Measurements from ENCODE around the gene ADRM1. TPM values are rescaled to one million over a fixed set of nuclear protein-coding genes. Genes with fewer than 3 reads are reported as not detected.
A peak's percentile ranks its signal among the peaks of the same experiment; 100 is the strongest.

The ADRM1 gene
- total and polyA plus RNA-seq, 12 donors, result 67.7 to 192 (median 74.7) TPM

- peaks cover 0 to 85% (median 62%) of the 10 kb centered on the region in 9 donors for H3K36me3 ChIP-seq
- no peaks in the 10 kb centered on the region for H3K4me1 ChIP-seq
- H3K9me3 ChIP-seq, result no peaks in the 10 kb centered on the region
- WGBS, 2 donors, result 92% methylated on average over 16 of the region's 16 CpGs
- DNase-seq (peak in 1 of 2 donors; percentile 10), ATAC-seq (no peak)
- no peak overlapping the region for H3K4me3 ChIP-seq
- intact Hi-C loops (cut with DNase I), result no loop called here
- TF ChIP-seq, protein P1, sequence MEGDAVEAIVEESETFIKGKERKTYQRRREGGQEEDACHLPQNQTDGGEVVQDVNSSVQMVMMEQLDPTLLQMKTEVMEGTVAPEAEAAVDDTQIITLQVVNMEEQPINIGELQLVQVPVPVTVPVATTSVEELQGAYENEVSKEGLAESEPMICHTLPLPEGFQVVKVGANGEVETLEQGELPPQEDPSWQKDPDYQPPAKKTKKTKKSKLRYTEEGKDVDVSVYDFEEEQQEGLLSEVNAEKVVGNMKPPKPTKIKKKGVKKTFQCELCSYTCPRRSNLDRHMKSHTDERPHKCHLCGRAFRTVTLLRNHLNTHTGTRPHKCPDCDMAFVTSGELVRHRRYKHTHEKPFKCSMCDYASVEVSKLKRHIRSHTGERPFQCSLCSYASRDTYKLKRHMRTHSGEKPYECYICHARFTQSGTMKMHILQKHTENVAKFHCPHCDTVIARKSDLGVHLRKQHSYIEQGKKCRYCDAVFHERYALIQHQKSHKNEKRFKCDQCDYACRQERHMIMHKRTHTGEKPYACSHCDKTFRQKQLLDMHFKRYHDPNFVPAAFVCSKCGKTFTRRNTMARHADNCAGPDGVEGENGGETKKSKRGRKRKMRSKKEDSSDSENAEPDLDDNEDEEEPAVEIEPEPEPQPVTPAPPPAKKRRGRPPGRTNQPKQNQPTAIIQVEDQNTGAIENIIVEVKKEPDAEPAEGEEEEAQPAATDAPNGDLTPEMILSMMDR (IDR thresholded peaks at IDR 0.05), result no peak
- no peaks in the 10 kb centered on the region for H3K27me3 ChIP-seq
- no peak overlapping the region for H3K27ac ChIP-seq
These were observed 19.8 kb downstream of the ADRM1 start for GRCh38 chr20:62322492-62323041.

- ATAC-seq (no peak), DNase-seq (peak in 1 of 2 donors; percentile 8)
- Histone ChIP-seq H3K9me3 (no peaks in the 10 kb centered on the region), H3K4me1 (no peaks in the 10 kb centered on the region), H3K4me3 (no peak overlapping the region), H3K27ac (no peak overlapping the region), H3K27me3 (no peaks in the 10 kb centered on the region), H3K36me3 (peaks cover 3 to 90% (median 68%) of the 10 kb centered on the region in 9 donors)
- intact Hi-C loops (cut with DNase I), result no loop called here
- TF ChIP-seq, protein P1 (IDR thresholded peaks at IDR 0.05), result no peak
- 90 to 93% methylated on average over 48 to 52 of the region's 52 CpGs for WGBS, 2 donors
These were observed 20.6 kb downstream of the ADRM1 start for GRCh38 chr20:62323146-62323979.

DNA sequence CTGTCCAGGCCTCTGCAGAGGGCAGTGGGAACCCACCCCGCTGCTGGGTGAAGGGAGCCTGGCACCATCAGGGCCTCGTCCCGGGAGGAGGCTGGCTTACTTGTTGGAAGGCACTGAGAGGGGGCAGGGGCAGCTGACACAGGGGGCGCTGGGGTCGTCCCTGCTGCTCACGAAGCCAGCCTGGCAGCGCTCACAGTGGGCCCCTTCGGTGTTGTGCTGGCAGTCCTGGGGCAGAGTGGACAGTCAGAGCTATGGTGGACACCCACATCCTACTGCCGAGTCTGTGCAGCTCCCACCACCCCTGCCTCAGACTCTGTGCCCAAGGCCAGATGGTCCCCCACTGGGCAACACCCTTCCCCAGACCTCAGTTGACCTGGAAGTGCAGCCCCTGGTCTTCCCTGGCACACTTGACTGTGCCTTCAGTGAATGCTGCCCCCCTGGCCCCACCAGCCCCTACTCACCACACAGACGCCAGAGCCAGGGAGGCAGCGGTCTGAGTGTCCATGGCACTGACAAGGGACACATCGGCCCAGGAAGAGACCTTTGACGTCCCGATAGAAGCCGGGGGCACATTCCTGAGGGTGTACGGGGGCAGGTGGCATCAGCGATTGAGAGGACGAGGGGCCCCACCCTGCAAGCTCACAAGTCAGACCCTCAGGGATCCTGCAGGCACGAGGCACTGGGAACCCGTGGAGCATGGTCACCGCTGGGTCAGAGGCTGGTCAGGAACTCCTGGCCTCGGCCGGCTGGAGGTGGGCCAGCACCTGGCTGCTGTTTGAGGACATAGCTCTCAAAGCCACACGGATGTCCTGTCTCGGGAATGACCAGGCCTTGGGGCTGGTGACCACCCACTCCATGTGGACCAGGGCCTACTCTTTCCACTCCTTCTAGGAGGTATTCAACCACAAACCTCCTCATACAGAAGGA lies 21.4 kb downstream of the ADRM1 start:
- no peak overlapping the region for H3K4me3 ChIP-seq
- peaks cover 10 to 90% (median 72%) of the 10 kb centered on the region in 9 donors for H3K36me3 ChIP-seq
- H3K9me3 ChIP-seq, result no peaks in the 10 kb centered on the region
- ATAC-seq, result no peak
- WGBS, 2 donors, result 81 to 84% methylated on average over 25 of the region's 25 CpGs
- no peaks in the 10 kb centered on the region for H3K27me3 ChIP-seq
- TF ChIP-seq, protein P1 (IDR thresholded peaks at IDR 0.05), result no peak
- intact Hi-C loops (cut with DNase I), result no loop called here
- DNase-seq, result peak in 1 of 2 donors; percentile 14
- H3K4me1 ChIP-seq, result no peaks in the 10 kb centered on the region
- H3K27ac ChIP-seq, result no peak overlapping the region

Measured in heart right ventricle (tissue), 16 donors.